H7 (cell line): ENCODE results near the gene LRRN4CL. TPM values are rescaled to one million over a fixed set of nuclear protein-coding genes. Genes with fewer than 3 reads are reported as not detected.
"Not testable (repeated sequence)": the region's sequence is repeated elsewhere in the genome, so short reads cannot be mapped to it uniquely, and the experiment has no call there.

Experiments
- DNase-seq: peaks from one replicate; pipeline ENCODE4 v3.0.0; 2012
- H3K27me3 ChIP-seq: 2 replicates; pipeline ENCODE4 v1.6.0; 2011; ENCODE audit warnings: mild to moderate bottlenecking, low read length; ENCODE audit not compliant: control insufficient read depth, insufficient read depth
- H3K36me3 ChIP-seq: replicated peaks from 2 replicates; pipeline ENCODE4 v1.5.1; 2011; ENCODE audit warnings: low read length; ENCODE audit not compliant: control insufficient read depth, insufficient read depth
- H3K4me3 ChIP-seq: 2 replicates; pipeline ENCODE4 v1.5.1; 2011; ENCODE audit warnings: low read depth, mild to moderate bottlenecking, control low read depth, low read length, moderate library complexity; ENCODE audit not compliant: insufficient read depth
- total RNA-seq: library from RNA; depleted of rRNA; stranded (reverse); fragments of >200 nt; shearing (Covaris generic); gene quantifications from 2 replicates; pipeline ENCODE4 v1.2.3, GENCODE V29; 2014

The LRRN4CL gene
- total RNA-seq, 1 experiment from 2014 or later: 0.14 TPM

DNA sequence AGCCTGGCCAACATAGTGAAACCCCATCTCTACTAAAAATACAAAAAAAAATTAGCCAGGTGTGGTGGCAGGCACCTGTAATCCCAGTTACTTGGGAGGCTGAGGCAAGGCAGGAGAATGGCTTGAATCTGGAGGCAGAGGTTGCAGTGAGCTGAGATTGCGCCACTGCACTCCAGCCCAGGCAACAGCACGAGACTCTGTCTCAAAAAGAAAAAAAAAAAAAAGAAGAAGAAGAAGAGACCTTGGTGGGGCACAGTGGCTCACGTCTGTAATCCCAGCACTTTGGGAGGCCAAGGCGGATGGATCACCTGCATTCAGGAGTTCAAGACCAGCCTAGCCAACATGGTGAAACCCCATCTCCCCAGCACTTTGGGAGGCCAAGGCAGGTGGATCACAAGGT, 14.6 kb upstream of the LRRN4CL start:
- not testable (repeated sequence) for H3K36me3 ChIP-seq, DNase-seq, H3K4me3 ChIP-seq, H3K27me3 ChIP-seq

- DNase-seq: no peak
- H3K36me3 ChIP-seq: no peaks in the 10 kb centered on the region; the same call in none of the 2 replicates
- no peak overlapping the region for H3K4me3 ChIP-seq
- no peaks in the 10 kb centered on the region for H3K27me3 ChIP-seq
Measured at GRCh38 chr11:62702246-62702645, 12.9 kb upstream of the LRRN4CL start.

GRCh38 chr11:62694455-62695167, 5.3 kb upstream of the LRRN4CL start:
- Histone ChIP-seq H3K4me3 (no peak overlapping the region), H3K27me3 (no peaks in the 10 kb centered on the region), H3K36me3 (peaks cover 17% of the 10 kb centered on the region)
- peak; percentile 90 for DNase-seq

DNA sequence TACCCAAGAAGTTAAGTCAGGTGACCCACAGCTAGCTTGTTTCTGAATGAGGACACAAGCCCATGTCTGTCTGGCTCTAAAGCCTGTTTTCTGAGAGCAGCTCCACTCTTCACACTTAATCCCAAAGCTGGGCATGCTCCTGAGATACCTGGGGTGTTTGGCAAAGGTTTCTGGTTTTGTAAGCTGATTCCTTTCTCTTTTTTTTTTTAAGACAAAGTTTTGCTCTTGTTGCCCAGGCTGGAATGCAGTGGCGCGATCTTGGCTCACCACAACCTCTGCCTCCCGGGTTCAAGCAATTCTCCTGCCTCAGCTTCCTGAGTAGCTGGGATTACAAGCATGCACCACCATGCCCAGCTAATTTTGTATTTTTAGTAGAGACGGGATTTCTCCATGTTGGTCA, 4.3 kb upstream of the LRRN4CL start:
- H3K4me3 ChIP-seq, DNase-seq, H3K27me3 ChIP-seq: not testable (repeated sequence)
- peaks cover 17% of the 10 kb centered on the region for H3K36me3 ChIP-seq

DNA sequence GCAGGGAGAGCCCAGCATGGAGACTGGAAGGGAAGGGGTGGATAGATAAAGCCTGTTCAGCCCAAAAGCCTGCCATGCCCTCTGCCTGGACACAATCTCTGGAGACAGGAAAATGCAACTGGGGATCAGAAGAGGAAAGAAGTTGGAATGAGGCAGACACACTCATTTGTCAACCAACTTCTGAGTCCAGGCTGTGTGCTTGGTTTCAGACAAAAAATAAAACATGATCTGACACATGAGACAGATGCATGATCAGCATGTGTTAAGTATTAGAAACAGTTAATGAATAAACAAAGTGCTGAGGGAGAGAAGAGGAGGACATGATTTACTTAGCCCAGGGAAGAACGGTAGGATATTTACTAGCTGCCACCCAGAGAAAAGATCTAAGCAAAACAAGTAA, 839 bp downstream of the LRRN4CL start:
- Histone ChIP-seq H3K36me3 (peaks cover 15% of the 10 kb centered on the region), H3K4me3 (no peak overlapping the region), H3K27me3 (no peaks in the 10 kb centered on the region)
- no peak for DNase-seq

DNA sequence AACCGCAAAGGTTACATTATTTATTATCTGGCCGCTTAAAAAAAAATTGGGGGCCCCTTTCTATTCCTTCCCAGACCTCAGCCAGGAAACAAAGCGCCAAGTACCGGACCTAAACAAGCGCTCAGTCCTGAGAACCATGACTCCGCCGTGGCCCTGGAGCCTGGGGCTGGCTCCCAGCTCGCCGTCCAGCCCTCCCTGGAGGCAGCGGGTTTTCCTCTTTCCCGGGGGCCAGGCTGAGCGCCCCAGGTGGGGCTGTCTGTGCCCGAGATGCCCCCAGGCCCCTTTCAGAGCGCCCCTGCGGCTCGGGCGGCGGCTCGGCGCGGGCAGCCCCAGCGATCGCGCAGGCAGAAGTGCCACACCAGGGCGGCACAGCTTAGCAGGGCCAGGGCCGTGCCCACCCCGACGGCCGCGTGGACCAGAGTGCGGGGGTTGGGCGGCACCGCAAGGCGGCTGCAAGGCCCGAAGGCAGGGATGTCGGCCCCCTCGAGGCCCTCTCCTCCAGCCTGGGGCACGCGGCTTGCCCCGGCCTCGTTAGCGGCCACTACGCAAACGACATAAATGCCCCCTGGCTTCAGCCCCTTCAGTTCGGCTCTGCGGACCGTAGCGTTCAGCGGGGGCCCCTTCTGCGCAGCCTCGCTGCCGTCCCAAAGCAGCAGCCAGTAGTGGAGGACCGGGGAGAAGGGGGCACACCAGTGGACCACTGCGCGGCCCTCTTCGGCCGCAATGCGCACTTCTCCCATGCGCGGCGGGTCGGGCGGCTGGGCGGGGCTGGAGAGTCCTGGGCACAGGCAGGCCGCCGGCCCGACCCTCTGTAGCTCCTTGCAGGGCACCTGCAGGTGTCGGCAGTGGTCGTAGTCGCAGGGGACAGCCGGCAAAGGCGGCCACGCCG, 1.6 kb downstream of the LRRN4CL start:
- H3K36me3 ChIP-seq: peaks cover 14% of the 10 kb centered on the region
- no peaks in the 10 kb centered on the region for H3K27me3 ChIP-seq
- DNase-seq: peak; percentile 71
- no peak overlapping the region for H3K4me3 ChIP-seq

GRCh38 chr11:62682518-62682917, 6.8 kb downstream of the LRRN4CL start:
- DNase-seq: no peak
- Histone ChIP-seq H3K4me3 (no peak overlapping the region), H3K36me3 (peaks cover 3% of the 10 kb centered on the region), H3K27me3 (no peaks in the 10 kb centered on the region)

- Histone ChIP-seq H3K27me3 (no peaks in the 10 kb centered on the region), H3K4me3 (no peak overlapping the region), H3K36me3 (peaks cover 15% of the 10 kb centered on the region)
- peak; percentile 62 for DNase-seq
Measured at GRCh38 chr11:62680825-62681240, 8.5 kb downstream of the LRRN4CL start.

DNA sequence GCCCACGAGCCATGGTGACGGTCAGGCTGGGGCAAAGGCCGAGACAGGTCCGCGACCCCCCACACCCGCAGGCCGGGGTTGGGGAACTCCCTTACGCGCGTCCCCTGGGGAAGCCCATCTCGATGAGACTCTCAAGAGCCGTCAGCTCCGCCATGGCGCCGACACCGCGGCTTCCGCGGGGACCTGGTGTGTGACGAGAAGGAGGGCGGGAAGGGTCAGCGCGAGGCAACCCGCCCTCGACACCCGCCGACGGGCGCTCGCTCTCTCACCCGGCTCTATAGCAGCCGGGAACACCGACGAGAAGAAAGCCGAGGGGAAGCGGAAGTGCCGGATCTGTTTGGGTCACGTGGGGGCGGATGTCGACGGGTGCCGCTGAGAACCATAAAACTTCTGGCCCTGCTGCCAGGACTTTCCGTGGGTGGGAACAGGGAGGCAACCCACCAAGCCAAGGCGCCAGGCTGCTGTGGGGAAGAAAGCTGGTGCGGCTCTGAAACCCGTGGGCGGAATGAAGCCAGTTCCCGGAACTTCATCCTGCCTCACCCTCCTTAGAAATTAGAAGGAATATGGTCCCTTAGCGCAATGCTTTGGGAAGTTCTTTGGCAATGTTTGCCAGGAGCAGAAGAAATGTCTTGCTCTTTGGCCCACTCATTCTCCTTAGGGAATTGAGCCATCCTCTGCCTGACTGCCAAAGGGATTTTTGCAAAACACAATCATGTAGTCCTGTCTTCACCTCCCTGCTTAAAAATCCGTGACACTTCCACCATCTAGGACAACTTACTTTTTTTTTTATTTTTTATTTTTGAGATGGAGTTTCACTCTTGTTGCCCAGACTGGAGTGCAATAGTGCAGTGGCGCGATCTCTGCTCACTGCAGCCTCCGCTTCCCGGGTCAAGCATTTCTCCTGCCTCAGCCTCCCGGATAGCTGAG, 10.3 kb downstream of the LRRN4CL start, which contains the start of gene UBXN1:
TSS of gene UBXN1 (minus strand) at position 304 of the 927 bp plus-strand sequence. CDS start at position 154, 150 bp downstream.
- Histone ChIP-seq H3K36me3 (peaks cover 16% of the 10 kb centered on the region), H3K27me3 (no peaks in the 10 kb centered on the region), H3K4me3 (peak within 1 kb of the TSS; percentile 97)
- DNase-seq: peak; percentile 93

DNA sequence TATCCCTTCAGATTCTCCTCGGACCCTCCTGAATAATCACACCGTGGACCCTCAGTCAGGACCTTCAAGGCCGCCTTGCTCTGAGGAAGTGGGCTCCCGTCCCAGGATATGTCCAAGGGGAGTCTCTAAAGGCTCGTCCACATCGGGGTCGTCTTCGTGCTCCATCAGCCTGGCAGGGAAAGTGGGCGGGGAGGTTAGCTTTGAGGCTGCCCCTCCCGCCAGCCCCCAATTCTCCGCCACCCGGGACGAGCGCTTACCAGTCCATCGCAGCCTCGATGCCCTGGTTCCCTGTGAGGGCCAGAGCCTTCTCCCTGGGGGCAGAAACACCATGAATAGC, 10.9 kb downstream of the LRRN4CL start:
- DNase-seq: no peak

GRCh38 chr11:62677714-62678113, 11.6 kb downstream of the LRRN4CL start:
- 0 out of 2 replicates have a peak overlapping the region, but pooled peaks have one; percentile 97 for H3K4me3 ChIP-seq
- peak; percentile 25 for DNase-seq
- peaks cover 18% of the 10 kb centered on the region for H3K36me3 ChIP-seq
- no peaks in the 10 kb centered on the region for H3K27me3 ChIP-seq

More for the DNA sequence above, 10.9 kb downstream of the LRRN4CL start:
- Histone ChIP-seq H3K36me3 (peaks cover 18% of the 10 kb centered on the region), H3K27me3 (no peaks in the 10 kb centered on the region), H3K4me3 (peak overlapping the region; percentile 97)

GRCh38 chr11:62677156-62677555, 12.2 kb downstream of the LRRN4CL start:
- DNase-seq: no peak
- Histone ChIP-seq H3K4me3 (no peak overlapping the region), H3K27me3 (no peaks in the 10 kb centered on the region), H3K36me3 (peaks cover 18% of the 10 kb centered on the region)

DNA sequence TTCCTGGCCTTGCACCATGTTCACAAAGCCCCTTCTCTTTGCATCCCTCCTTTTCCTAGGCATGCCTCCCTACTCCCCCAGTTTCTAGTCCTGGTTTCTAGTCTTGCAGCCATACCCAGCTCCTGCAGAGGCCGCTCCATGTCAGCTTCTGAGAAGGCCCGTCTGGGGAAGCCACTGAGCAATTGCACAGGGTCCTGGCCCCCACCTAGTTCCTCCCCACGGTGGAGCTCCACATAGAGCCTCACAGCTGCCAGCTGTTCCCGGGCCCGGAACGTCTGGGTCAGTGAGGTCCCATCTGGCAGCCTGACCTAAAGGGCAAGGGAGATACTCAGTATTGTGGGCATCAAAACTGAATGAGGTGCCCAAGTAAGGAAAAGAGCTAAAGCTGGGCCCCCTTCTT, 12.6 kb downstream of the LRRN4CL start:
- Histone ChIP-seq H3K4me3 (no peak overlapping the region), H3K36me3 (peaks cover 18% of the 10 kb centered on the region), H3K27me3 (no peaks in the 10 kb centered on the region)
- peak; percentile 43 for DNase-seq

DNA sequence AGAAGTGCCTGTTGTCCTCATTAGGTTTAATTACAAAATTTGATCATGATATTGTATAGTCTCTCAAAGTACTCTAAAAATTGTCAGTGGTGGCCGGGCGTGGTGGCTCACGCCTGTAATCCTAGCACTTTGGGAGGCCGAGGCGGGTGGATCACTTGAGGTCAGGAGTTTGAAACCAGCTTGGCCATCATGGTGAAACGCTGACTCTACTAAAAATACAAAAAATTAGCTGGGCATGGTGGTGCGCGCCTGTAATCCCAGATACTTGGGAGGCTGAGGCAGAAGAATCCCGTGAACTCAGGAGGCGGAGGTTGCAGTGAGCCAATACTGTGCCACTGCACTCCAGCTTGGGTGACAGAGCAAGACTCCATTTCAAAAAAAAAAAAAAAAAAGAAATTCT, 13.9 kb downstream of the LRRN4CL start:
- not testable (repeated sequence) for H3K4me3 ChIP-seq, DNase-seq, H3K27me3 ChIP-seq
- peaks cover 18% of the 10 kb centered on the region for H3K36me3 ChIP-seq
